Naive thymus-derived CD4-positive, alpha-beta T cell (primary cell): Measurements from ENCODE around the gene NUP210L. TPM values are rescaled to one million over a fixed set of nuclear protein-coding genes. Genes with fewer than 3 reads are reported as not detected.

ENCODE experiments used
- ATAC-seq: fragments of 150-1000 bp; cut with Tn5 transposase; 2 replicates; pipeline ENCODE4 v1.10.0; 2021; ENCODE audit warnings: mild to moderate bottlenecking, moderate library complexity
- CTCF ChIA-PET: fragments of 350-600 bp; sonication (Branson Sonifier 250); formaldehyde crosslinking; loops from one replicate; lab custom pipeline; 2021; ENCODE audit warnings: antibody characterized with exemption; lab: Charles Lee
- POLR2A ChIA-PET: fragments of 350-600 bp; sonication (Branson Sonifier 250); formaldehyde crosslinking; loops from one replicate; lab custom pipeline; 2021; ENCODE audit warnings: antibody characterized with exemption, inconsistent platforms; lab: Charles Lee
- DNase-seq, 9 donors: peaks; one replicate each; pipeline versions ENCODE4 v3.0.0 to v3.0.0-alpha.2; 2020 to 2022; ENCODE audit warnings: mixed read lengths in 1 of 9
- H3K27ac ChIP-seq: one replicate; pipeline ENCODE4 v1.7.0; 2013; ENCODE audit warnings: mild to moderate bottlenecking, low read depth, low read length, moderate library complexity
- H3K27me3 ChIP-seq, 2 donors: one replicate each; pipeline ENCODE4 v1.7.0; 2013; ENCODE audit warnings: low read length in 2 of 2, mild to moderate bottlenecking in 2 of 2, moderate library complexity in 2 of 2; ENCODE audit not compliant: control insufficient read depth in 2 of 2, insufficient read depth in 2 of 2
- H3K36me3 ChIP-seq, 3 experiments: 1 replicate in 2 of 3; 2 replicates in 1 of 3; pipeline ENCODE4 v1.7.0; 2013; ENCODE audit warnings: low read length in 3 of 3, mild to moderate bottlenecking in 3 of 3, moderate library complexity in 1 of 3; ENCODE audit not compliant: insufficient read depth in 3 of 3, control insufficient read depth in 2 of 3
- H3K4me1 ChIP-seq, 2 donors: one replicate each; pipeline ENCODE4 v1.7.0; 2013; ENCODE audit warnings: low read length in 2 of 2, mild to moderate bottlenecking in 2 of 2, moderate library complexity in 1 of 2; ENCODE audit not compliant: control insufficient read depth in 2 of 2, insufficient read depth in 2 of 2
- H3K4me3 ChIP-seq: 2 replicates; pipeline ENCODE4 v1.7.0; 2013; ENCODE audit warnings: mild to moderate bottlenecking, low read length
- H3K9me3 ChIP-seq, 3 experiments: 1 replicate in 2 of 3; 2 replicates in 1 of 3; pipeline ENCODE4 v1.7.0; 2013; ENCODE audit warnings: low read length in 3 of 3; ENCODE audit not compliant: control insufficient read depth in 2 of 3
- H3K27ac Mint-ChIP-seq, 9 donors: one replicate each; pipeline ENCODE4 v1.8.0; 2020 to 2022; ENCODE audit warnings: mixed read lengths in 9 of 9, mild to moderate bottlenecking in 8 of 9, moderate library complexity in 5 of 9, inconsistent platforms in 2 of 9
- H3K27me3 Mint-ChIP-seq, 5 donors: one replicate each; pipeline ENCODE4 v1.8.0; 2021 to 2022; ENCODE audit warnings: mixed read lengths in 5 of 5, mild to moderate bottlenecking in 1 of 5
- H3K36me3 Mint-ChIP-seq, 5 donors: one replicate each; pipeline ENCODE4 v1.8.0; 2020 to 2022; ENCODE audit warnings: mixed read lengths in 5 of 5, mild to moderate bottlenecking in 3 of 5, inconsistent platforms in 1 of 5
- H3K4me1 Mint-ChIP-seq, 7 donors: one replicate each; pipeline ENCODE4 v1.8.0; 2020 to 2022; ENCODE audit warnings: mixed read lengths in 7 of 7, mild to moderate bottlenecking in 3 of 7, inconsistent platforms in 1 of 7
- H3K4me3 Mint-ChIP-seq, 10 donors: one replicate each; pipeline ENCODE4 v1.8.0; 2020 to 2022; ENCODE audit warnings: mild to moderate bottlenecking in 10 of 10, mixed read lengths in 10 of 10, moderate library complexity in 6 of 10, inconsistent platforms in 2 of 10
- H3K9me3 Mint-ChIP-seq, 11 donors: one replicate each; pipeline ENCODE4 v1.8.0; 2020 to 2022; ENCODE audit warnings: mixed read lengths in 11 of 11, mild to moderate bottlenecking in 4 of 11, inconsistent platforms in 1 of 11, moderate library complexity in 1 of 11
- intact Hi-C, 2 donors: fragments of 100-400 bp; cut with micrococcal nuclease; formaldehyde crosslinking; loops; one replicate each; pipeline ENCODE4 v1.15.1; 2023
- microRNA-seq: library from miRNA; unstranded; fragments of <30 nt; microRNA quantifications from one replicate; pipeline ENCODE4 v1.2.0, GENCODE V29; 2022; ENCODE audit warnings: borderline microRNAs expressed
- polyA plus RNA-seq, 2 donors: library from polyadenylated mRNA; unstranded; fragments of 300-500 nt; fragmentation: Illumina TruSeq; gene quantifications; one replicate each; pipeline ENCODE4 v1.2.3, GENCODE V29; 2021
- total RNA-seq, 6 experiments: library from RNA in 5 of 6; stranded (reverse) in 5 of 6; gene quantifications; 1 replicate in 5 of 6; 2 replicates in 1 of 6; pipeline ENCODE4 v1.2.3 and lab custom pipeline; 2021 to 2026

The NUP210L gene
- total and polyA plus RNA-seq, 7 experiments from 2014 or later: 0.11 to 0.16 (median 0.15) TPM; not detected in 3

GRCh38 chr1:153944827-153945117 is 210.1 kb downstream of the NUP210L start:
- peak overlapping the region; percentile 89 for H3K27ac ChIP-seq
- ChIA-PET CTCF (interaction anchor here (0.6 to 3.6 kb wide), 10 partner anchors 12 to 206 kb away, joined by 3 to 36 read pairs (median 6); partner anchors contain the start of genes CREB3L4, CRTC2, JTB and RAB13), POLR2A (interaction anchor here (0.7 to 7.3 kb wide), 21 partner anchors 9 to 390 kb away, joined by 3 to 159 read pairs (median 6); partner anchors contain the start of genes CREB3L4, CRTC2, GATAD2B and JTB)
- ATAC-seq (no peak), DNase-seq (no peak)
- no peaks in the 10 kb centered on the region for H3K9me3 ChIP-seq
- H3K4me3 ChIP-seq: peak overlapping the region; percentile 94
- Mint-ChIP-seq H3K36me3 (peaks cover 7 to 36% (median 9%) of the 10 kb centered on the region in 5 donors), H3K27me3 (no peaks in the 10 kb centered on the region), H3K27ac (peak overlapping the region; percentile 90 to 98 (median 96)), H3K9me3 (peaks cover 0 to 6% (median 0%) of the 10 kb centered on the region in 11 donors), H3K4me1 (peaks cover 20 to 49% (median 41%) of the 10 kb centered on the region in 7 donors), H3K4me3 (peak overlapping the region; percentile 93 to 99 (median 96))
- intact Hi-C loops: loop anchor here (1.0 kb wide), 7 partner anchors 19 to 147 kb away; partner anchors contain the start of genes CREB3L4 (in 1 of the 2), RAB13 (in 1 of the 2), RPS27 (in 1 of the 2) and SLC39A1 (in 1 of the 2)
- H3K36me3 ChIP-seq: peaks cover 6 to 66% (median 21%) of the 10 kb centered on the region in 3 experiments
- peaks cover 23 to 25% of the 10 kb centered on the region in 2 donors for H3K4me1 ChIP-seq
- no peaks in the 10 kb centered on the region for H3K27me3 ChIP-seq

GRCh38 chr1:153944005-153944826 is 210.7 kb downstream of the NUP210L start:
- H3K27ac ChIP-seq: peak overlapping the region; percentile 89
- peaks cover 6 to 69% (median 19%) of the 10 kb centered on the region in 3 experiments for H3K36me3 ChIP-seq
- Mint-ChIP-seq H3K27me3 (no peaks in the 10 kb centered on the region), H3K36me3 (peaks cover 7 to 38% (median 10%) of the 10 kb centered on the region in 5 donors), H3K4me3 (peak overlapping the region; percentile 93 to 99 (median 96)), H3K9me3 (peaks cover 0 to 6% (median 0%) of the 10 kb centered on the region in 11 donors), H3K27ac (peak overlapping the region; percentile 90 to 98 (median 96)), H3K4me1 (peaks cover 20 to 52% (median 41%) of the 10 kb centered on the region in 7 donors)
- peaks cover 23 to 25% of the 10 kb centered on the region in 2 donors for H3K4me1 ChIP-seq
- DNase-seq (peak in 1 of 9 donors; percentile 35), ATAC-seq (no peak)
- no peaks in the 10 kb centered on the region for H3K27me3 ChIP-seq
- ChIA-PET CTCF (interaction anchor here (0.9 to 3.6 kb wide), 7 partner anchors 12 to 45 kb away, joined by 3 to 36 read pairs (median 5); partner anchors contain the start of genes CREB3L4, CRTC2, JTB and RAB13), POLR2A (interaction anchor here (0.6 to 7.3 kb wide), 21 partner anchors 9 to 1961 kb away, joined by 3 to 159 read pairs (median 6); partner anchors contain the start of genes CREB3L4, CRTC2, GATAD2B and JTB)
- intact Hi-C loops: no loop called here
- H3K4me3 ChIP-seq: peak overlapping the region; percentile 94
- H3K9me3 ChIP-seq: no peaks in the 10 kb centered on the region

- peaks cover 0 to 6% (median 0%) of the 10 kb centered on the region in 11 donors for H3K9me3 Mint-ChIP-seq
- no peaks in the 10 kb centered on the region for H3K27me3 ChIP-seq
- CTCF ChIA-PET: interaction anchor here (2.4 kb wide), 1 partner anchor 44 kb away, joined by 13 read pairs; the partner anchor contains the start of gene RAB13
- H3K27ac ChIP-seq: peak overlapping the region; percentile 42
- peak overlapping the region in 8 of 9 donors; percentile 43 to 97 (median 77) for H3K27ac Mint-ChIP-seq
- H3K9me3 ChIP-seq: no peaks in the 10 kb centered on the region
- intact Hi-C loops: no loop called here
- POLR2A ChIA-PET: interaction anchor here (0.6 to 7.3 kb wide), 9 partner anchors 10 to 51 kb away, joined by 3 to 159 read pairs (median 6); partner anchors contain the start of genes CREB3L4, CRTC2, GATAD2B and RPS27
- peak overlapping the region in 8 of 10 donors; percentile 14 to 93 (median 25) for H3K4me3 Mint-ChIP-seq
- no peaks in the 10 kb centered on the region for H3K27me3 Mint-ChIP-seq
- peaks cover 7 to 63% (median 9%) of the 10 kb centered on the region in 3 experiments for H3K36me3 ChIP-seq
- no peak overlapping the region for H3K4me3 ChIP-seq
- no peak for ATAC-seq
- H3K36me3 Mint-ChIP-seq: peaks cover 8 to 37% (median 10%) of the 10 kb centered on the region in 5 donors
- H3K4me1 Mint-ChIP-seq: peaks cover 20 to 52% (median 41%) of the 10 kb centered on the region in 7 donors
- DNase-seq: no peak
- H3K4me1 ChIP-seq: peaks cover 23 to 25% of the 10 kb centered on the region in 2 donors
Measured at GRCh38 chr1:153942766-153943549, 211.9 kb downstream of the NUP210L start.

Small RNA genes within 50 kb of the gene (microRNA-seq; reads per million reads assigned to microRNA genes)
- gene MIR190B: 23.3 reads per million, percentile 34 among the genes with 10 or more reads in this experiment
- not detected for gene MIR5698
- gene MIR6737: not detected

Other genes with a start within 250 kb of the NUP210L start
- 100 to 1,000 TPM in 1 of 5 experiments, 10 to 100 TPM in 4; 67.3 to 102 (median 75.5) TPM for gene GATAD2B, start 232.1 kb downstream of the NUP210L start, total RNA-seq
- 1 to 10 TPM; 4.8 to 5.3 TPM for gene GATAD2B, start 232.1 kb downstream of the NUP210L start, polyA plus RNA-seq
- 100 to 1,000 TPM; 148 to 223 (median 197) TPM for gene DENND4B, start 208.4 kb downstream of the NUP210L start, total RNA-seq
- gene DENND4B, start 208.4 kb downstream of the NUP210L start, polyA plus RNA-seq: 10 to 100 TPM; 12.5 to 27.0 TPM
- gene CRTC2, start 196.5 kb downstream of the NUP210L start, total RNA-seq: 100 to 1,000 TPM in 4 of 5 experiments, 10 to 100 TPM in 1; 86.1 to 157 (median 119) TPM
- gene CRTC2, start 196.5 kb downstream of the NUP210L start, polyA plus RNA-seq: 10 to 100 TPM; 25.2 to 44.8 TPM
- 10 to 100 TPM; 14.4 to 53.2 (median 18.7) TPM for gene SLC39A1, start 191.5 kb downstream of the NUP210L start, total RNA-seq
- gene SLC39A1, start 191.5 kb downstream of the NUP210L start, polyA plus RNA-seq: 10 to 100 TPM; 27.8 to 37.4 TPM
- 1 to 10 TPM; 4.6 to 8.4 (median 7.0) TPM for gene CREB3L4, start 187.2 kb downstream of the NUP210L start, total RNA-seq
- gene CREB3L4, start 187.2 kb downstream of the NUP210L start, polyA plus RNA-seq: 1 to 10 TPM; 6.2 to 7.7 TPM
- 100 to 1,000 TPM in 3 of 5 experiments, 10 to 100 TPM in 2; 78.4 to 134 (median 104) TPM for gene JTB, start 177.4 kb downstream of the NUP210L start, total RNA-seq
- gene JTB, start 177.4 kb downstream of the NUP210L start, polyA plus RNA-seq: 100 to 1,000 TPM; 294 to 319 TPM
- gene RAB13, start 168.7 kb downstream of the NUP210L start, total RNA-seq: 1 to 10 TPM in 2 of 5 experiments, under 1 TPM in 2, not detected in 1; 0.45 to 2.2 (median 1.4) TPM
- not detected for gene RAB13, start 168.7 kb downstream of the NUP210L start, polyA plus RNA-seq
- 1,000 to 10,000 TPM; 2,313 to 8,530 (median 5,699) TPM for gene RPS27, start 164.3 kb downstream of the NUP210L start, total RNA-seq
- gene RPS27, start 164.3 kb downstream of the NUP210L start, polyA plus RNA-seq: over 10,000 TPM; 24,536 to 29,571 TPM
- gene TPM3, start 37.0 kb upstream of the NUP210L start, total RNA-seq: 100 to 1,000 TPM; 264 to 688 (median 281) TPM
- gene TPM3, start 37.0 kb upstream of the NUP210L start, polyA plus RNA-seq: 100 to 1,000 TPM; 653 to 718 TPM
- gene CFAP141, start 51.3 kb upstream of the NUP210L start, total RNA-seq: not detected
- gene CFAP141, start 51.3 kb upstream of the NUP210L start, polyA plus RNA-seq: not detected
- 100 to 1,000 TPM; 183 to 235 (median 189) TPM for gene UBAP2L, start 65.9 kb upstream of the NUP210L start, total RNA-seq
- 10 to 100 TPM; 49.4 to 79.0 TPM for gene UBAP2L, start 65.9 kb upstream of the NUP210L start, polyA plus RNA-seq
- gene HAX1, start 117.6 kb upstream of the NUP210L start, total RNA-seq: 100 to 1,000 TPM in 3 of 5 experiments, 10 to 100 TPM in 2; 71.9 to 111 (median 104) TPM
- gene HAX1, start 117.6 kb upstream of the NUP210L start, polyA plus RNA-seq: 100 to 1,000 TPM; 198 to 201 TPM
- gene AQP10, start 166.0 kb upstream of the NUP210L start, total RNA-seq: under 1 TPM in 1 of 5 experiments, not detected in 4; 0.59 TPM
- not detected for gene AQP10, start 166.0 kb upstream of the NUP210L start, polyA plus RNA-seq
- gene ATP8B2, start 170.5 kb upstream of the NUP210L start, total RNA-seq: 100 to 1,000 TPM; 105 to 130 (median 117) TPM
- 10 to 100 TPM; 49.2 to 89.4 TPM for gene ATP8B2, start 170.5 kb upstream of the NUP210L start, polyA plus RNA-seq